ENCODE results near the gene THAP4.
"Not testable (repeated sequence)": the region's sequence is repeated elsewhere in the genome, so short reads cannot be mapped to it uniquely, and the experiment has no call there.

Gene THAP4

GRCh38 chr2:241571821-241572620, 64.9 kb downstream of the THAP4 start:
- Histone ChIP-seq H3K9me3 (no peaks in the 10 kb centered on the region), H3K4me3 (no peak overlapping the region), H3K36me3 (peaks cover 0 to 56% (median 21%) of the 10 kb centered on the region in 3 donors), H3K27me3 (no peaks in the 10 kb centered on the region), H3K27ac (no peak overlapping the region), H3K4me1 (no peaks in the 10 kb centered on the region)
- intact Hi-C loops (cut with DNase I; ENCODE audit: low total_unique reads) = no loop called here
- TF ChIP-seq, protein P1, sequence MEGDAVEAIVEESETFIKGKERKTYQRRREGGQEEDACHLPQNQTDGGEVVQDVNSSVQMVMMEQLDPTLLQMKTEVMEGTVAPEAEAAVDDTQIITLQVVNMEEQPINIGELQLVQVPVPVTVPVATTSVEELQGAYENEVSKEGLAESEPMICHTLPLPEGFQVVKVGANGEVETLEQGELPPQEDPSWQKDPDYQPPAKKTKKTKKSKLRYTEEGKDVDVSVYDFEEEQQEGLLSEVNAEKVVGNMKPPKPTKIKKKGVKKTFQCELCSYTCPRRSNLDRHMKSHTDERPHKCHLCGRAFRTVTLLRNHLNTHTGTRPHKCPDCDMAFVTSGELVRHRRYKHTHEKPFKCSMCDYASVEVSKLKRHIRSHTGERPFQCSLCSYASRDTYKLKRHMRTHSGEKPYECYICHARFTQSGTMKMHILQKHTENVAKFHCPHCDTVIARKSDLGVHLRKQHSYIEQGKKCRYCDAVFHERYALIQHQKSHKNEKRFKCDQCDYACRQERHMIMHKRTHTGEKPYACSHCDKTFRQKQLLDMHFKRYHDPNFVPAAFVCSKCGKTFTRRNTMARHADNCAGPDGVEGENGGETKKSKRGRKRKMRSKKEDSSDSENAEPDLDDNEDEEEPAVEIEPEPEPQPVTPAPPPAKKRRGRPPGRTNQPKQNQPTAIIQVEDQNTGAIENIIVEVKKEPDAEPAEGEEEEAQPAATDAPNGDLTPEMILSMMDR (IDR thresholded peaks at IDR 0.05) = no peak
- DNase-seq = peak in 1 of 2 donors; percentile 56

DNA sequence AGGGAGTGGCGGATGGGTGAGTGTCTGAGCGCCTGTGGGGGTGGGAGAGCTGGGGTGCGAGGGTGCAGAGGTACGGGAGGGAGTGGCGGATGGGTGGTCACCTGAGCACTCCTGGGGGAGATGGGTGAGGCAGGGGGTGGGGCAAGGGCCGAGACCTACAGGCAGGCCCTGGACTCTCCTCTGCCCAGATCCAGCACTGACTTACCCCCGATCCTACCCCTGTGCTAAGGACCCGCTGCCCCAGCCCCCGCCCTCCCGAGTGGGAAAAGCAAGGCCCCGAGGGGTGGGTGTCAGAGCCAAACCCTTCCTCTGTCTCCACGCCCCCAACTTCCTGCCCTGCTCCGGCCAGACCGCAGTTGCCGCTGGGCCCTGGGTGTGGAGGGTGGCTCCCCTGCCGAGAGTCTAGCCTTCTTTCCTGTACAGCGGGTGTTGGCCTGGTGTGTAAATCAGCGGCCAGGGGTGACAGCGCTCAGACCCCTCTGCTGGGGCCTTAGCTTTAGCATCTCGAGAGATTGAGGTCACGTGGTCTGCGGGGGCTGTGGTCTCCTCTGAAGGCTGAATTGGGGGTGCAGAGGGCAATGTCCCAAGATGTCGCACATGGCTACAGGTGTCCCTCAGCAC, 65.9 kb downstream of the THAP4 start:
- Histone ChIP-seq H3K4me1 (no peaks in the 10 kb centered on the region), H3K9me3 (no peaks in the 10 kb centered on the region), H3K4me3 (no peak overlapping the region), H3K27ac (no peak overlapping the region), H3K36me3 (peaks cover 0 to 56% (median 21%) of the 10 kb centered on the region in 3 donors), H3K27me3 (no peaks in the 10 kb centered on the region)
- TF ChIP-seq, protein P1 (IDR thresholded peaks at IDR 0.05) = no peak
- intact Hi-C loops (cut with DNase I; ENCODE audit: low total_unique reads) = no loop called here
- DNase-seq = peak in 1 of 2 donors; percentile 57

- DNase-seq = peak in 1 of 2 donors; percentile 54
- Histone ChIP-seq H3K36me3 (peaks cover 0 to 51% (median 21%) of the 10 kb centered on the region in 3 donors), H3K27me3 (no peaks in the 10 kb centered on the region), H3K4me1 (peaks cover 0 to 2% (median 0%) of the 10 kb centered on the region in 4 donors), H3K9me3 (no peaks in the 10 kb centered on the region), H3K27ac (no peak overlapping the region), H3K4me3 (no peak overlapping the region)
- intact Hi-C loops (cut with DNase I; ENCODE audit: low total_unique reads) = no loop called here
- TF ChIP-seq, protein P1 (IDR thresholded peaks at IDR 0.05) = no peak
Observed at GRCh38 chr2:241569831-241570281, 67.1 kb downstream of the THAP4 start.

GRCh38 chr2:241568726-241569125, 68.2 kb downstream of the THAP4 start:
- Histone ChIP-seq H3K36me3 (peaks cover 0 to 40% (median 18%) of the 10 kb centered on the region in 3 donors), H3K27me3 (no peaks in the 10 kb centered on the region), H3K27ac (no peak overlapping the region), H3K4me1 (peaks cover 0 to 12% (median 0%) of the 10 kb centered on the region in 4 donors), H3K4me3 (no peak overlapping the region), H3K9me3 (no peaks in the 10 kb centered on the region)
- peak in 1 of 2 donors; percentile 42 for DNase-seq
- intact Hi-C loops (cut with DNase I; ENCODE audit: low total_unique reads) = no loop called here
- TF ChIP-seq, protein P1 (IDR thresholded peaks at IDR 0.05) = no peak

DNA sequence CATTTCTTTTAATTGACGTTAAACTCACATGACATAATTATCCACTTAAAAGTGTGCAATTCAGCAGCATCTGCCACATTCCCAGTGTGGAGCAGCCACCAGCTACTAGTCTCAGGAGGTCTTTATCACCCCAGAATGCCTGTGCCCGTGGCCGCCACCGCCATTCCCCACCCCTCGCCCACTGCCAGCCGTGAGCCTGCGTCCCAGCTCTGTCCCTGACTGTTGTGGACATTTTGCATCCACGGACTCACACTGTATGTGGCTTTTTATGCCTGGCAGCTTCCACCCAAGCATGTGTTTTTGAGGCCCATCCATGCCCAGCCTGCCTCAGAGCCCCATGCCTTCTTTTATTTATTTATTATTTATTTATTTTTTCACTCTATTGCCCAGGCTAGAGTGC, 69.2 kb downstream of the THAP4 start:
- intact Hi-C loops (cut with DNase I; ENCODE audit: low total_unique reads) = no loop called here
- Histone ChIP-seq H3K9me3 (no peaks in the 10 kb centered on the region), H3K27ac (no peak overlapping the region), H3K4me1 (peaks cover 0 to 18% (median 0%) of the 10 kb centered on the region in 4 donors), H3K27me3 (no peaks in the 10 kb centered on the region), H3K4me3 (no peak overlapping the region), H3K36me3 (peaks cover 0 to 36% (median 10%) of the 10 kb centered on the region in 3 donors)
- TF ChIP-seq, protein P1 (IDR thresholded peaks at IDR 0.05) = no peak
- DNase-seq = no peak

- intact Hi-C loops (cut with DNase I; ENCODE audit: low total_unique reads); H3K9me3 ChIP-seq; H3K27ac ChIP-seq; H3K27me3 ChIP-seq; H3K4me3 ChIP-seq: not testable (repeated sequence)
- Histone ChIP-seq H3K4me1 (peaks cover 0 to 23% (median 1%) of the 10 kb centered on the region in 4 donors), H3K36me3 (peaks cover 0 to 32% (median 6%) of the 10 kb centered on the region in 3 donors)
- peak in 1 of 2 donors; percentile 12 for DNase-seq
Observed at GRCh38 chr2:241567266-241567665, 69.7 kb downstream of the THAP4 start.
